Hippocampal formation (tissue), 2 donors: ENCODE results near the gene RIMBP2.

Experiments used
- DNase-seq, 2 donors: peaks; one replicate each; lab custom pipeline; 2025; lab: John Stamatoyannopoulos, UW

Gene RIMBP2

DNA sequence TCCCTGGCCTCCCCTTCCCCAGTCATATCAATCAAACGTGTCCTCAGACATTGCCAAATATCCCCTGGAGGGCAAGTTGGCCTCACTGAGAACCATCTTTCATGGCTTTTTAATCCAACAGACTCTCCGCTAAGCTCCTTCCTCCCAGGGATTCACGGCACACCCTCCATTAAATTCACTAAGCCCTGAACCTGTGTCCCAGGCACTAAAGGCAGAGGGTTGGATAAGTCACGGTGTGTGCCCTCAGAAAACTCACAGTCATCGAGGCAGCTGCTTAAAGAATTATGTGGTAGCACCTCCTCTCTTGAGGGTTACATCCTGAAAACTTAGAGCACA is 211.3 kb downstream of the RIMBP2 start:
- DNase-seq: no peak

DNA sequence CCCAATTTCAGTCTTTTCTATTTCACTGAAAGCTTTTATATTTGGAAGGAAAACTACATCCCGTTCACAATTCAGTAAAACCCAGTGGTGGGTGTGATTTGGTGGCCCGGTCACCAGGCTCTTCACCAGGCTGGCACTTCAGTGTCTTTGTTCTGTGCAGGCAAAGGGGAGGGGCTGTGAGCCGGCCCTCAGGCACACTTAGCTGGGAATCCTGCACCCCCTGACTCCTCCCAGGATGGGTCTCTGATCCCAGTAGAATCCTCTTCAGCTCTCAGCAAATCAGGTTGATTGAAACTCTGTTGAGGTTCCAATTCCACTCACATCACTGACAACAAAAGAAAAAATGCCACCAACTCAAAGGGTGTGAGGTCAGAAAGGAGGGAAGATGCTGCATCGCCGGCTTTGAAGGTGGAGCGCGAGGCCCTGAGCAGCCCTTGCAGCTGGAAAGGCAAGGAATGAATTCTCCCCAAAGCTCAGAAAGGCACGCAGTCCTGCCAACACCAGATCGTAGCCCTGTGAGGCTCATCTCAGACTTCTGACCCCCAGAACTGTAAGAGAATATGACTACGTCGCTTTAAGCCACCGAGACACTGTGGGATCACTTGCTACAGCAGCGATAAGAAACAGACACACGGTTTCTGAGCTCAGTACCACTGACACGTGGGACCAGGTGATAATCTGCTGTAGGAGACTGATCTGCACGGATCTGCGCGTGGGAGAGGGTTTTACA is 211.8 kb downstream of the RIMBP2 start:
- no peak for DNase-seq

DNA sequence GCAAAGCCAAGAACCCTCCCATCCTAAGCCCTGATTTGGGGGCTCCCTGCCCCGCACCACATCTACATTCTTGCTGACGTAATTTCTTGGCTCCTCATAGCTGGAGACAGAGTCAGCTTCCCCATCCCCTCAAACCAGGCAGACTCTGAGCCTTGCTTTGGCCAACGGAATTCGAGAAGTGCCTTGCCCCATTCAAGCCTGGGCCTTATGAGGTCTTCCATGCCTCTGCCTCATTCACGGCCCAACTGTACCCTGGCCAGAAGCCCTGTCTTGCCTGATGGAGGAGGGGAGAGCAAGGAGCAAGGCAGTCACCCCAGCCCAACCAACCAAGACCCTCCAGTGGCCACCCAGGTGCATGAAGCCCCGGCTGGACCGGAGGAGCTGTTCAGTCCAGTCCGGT is 214.3 kb downstream of the RIMBP2 start:
- no peak for DNase-seq

DNA sequence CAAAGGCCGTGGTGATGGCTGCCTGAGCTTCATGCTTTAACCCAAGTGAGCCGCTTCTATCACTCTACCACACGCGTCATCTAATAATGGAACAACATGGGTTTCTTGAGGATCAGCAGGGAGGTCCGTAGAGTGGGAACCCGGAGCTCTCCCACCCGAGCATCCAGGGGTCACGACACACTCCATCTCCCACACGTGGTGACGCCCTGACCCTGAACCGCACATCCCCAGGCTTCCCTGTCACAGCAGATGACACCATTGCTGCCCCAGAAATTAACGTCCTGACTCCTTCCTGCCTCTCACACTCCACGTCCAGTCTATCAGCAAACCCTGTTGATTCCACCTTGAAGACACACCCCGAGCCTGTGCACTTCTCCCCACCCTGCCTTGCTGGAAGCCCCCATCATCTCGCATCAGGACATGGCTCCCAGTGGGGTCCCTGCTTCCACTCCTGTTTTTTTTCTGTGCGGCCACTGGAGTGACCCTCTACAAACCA is 215.2 kb downstream of the RIMBP2 start:
- DNase-seq: no peak

DNA sequence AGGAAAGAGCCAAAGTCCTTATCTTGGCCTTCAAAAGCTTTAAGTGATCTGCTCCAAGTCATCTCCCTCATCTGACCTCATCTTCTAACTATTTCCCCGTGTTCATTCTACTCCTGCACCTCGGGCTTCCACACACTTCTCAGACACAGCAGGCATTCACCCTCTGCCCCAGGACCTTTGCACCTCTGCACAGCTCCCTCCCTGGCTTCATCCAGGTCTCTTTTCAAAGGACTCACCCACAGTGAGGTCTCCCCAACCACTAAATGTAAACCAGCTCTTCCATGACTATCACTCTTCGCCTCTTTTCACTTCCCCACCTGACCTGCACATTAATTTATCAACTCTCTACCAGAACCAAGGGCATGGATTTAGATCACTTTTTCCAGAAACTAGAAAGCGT is 216.6 kb downstream of the RIMBP2 start:
- no peak for DNase-seq

DNA sequence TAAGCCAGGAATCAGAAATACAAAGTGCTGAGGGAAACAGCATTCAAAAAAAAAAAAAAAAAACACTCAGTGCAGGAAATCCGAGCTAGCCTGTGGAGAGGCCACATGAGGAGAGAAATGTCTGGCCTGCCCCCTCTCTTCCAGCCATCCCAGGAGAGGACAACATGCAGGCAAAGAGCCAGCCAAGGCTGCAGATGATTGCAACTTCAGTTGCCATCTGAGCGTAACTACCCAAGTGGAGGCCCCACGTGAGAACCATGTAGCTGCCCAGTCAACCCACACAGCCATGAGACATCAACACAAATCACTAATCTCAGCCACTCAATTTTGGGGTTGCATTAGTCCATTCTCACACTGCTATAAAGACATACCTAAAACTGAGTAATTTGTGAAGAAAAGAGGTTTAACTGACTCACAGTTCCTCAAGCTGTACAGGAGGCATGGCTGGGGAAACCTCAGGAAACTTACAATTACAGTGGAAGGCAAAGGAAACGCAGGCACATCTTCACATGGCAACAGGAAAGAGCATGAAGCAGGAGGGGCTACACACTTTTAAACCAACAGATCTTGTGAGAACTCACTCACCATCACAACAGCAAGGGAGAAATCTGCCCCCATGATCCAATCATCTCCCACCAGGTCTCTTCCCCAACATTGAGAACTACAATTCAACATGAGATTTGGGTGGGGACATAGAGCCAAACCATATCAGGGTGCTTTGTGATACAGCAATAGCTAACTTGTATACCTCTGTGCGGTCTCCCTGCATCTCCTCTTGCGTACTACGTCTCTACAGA is 217.3 kb downstream of the RIMBP2 start:
- DNase-seq: no peak

DNA sequence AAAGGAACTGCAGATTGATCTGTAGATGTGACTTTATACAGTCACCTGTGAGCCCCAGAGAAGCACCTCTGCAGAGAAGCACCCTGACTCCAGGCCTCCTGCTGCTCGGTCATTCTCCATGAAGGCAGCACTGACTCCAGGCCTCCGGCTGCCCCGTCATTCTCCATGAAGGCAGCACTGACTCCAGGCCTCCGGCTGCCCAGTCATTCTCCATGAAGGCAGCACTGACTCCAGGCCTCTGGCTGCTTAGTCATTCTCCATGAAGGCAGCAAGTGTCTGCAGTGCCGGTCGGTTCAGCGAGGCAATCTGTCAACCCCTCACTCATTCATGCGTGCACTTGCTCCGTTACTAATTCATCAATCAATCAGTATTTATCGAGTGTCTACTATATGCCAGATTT is 218.1 kb downstream of the RIMBP2 start:
- no peak for DNase-seq

DNA sequence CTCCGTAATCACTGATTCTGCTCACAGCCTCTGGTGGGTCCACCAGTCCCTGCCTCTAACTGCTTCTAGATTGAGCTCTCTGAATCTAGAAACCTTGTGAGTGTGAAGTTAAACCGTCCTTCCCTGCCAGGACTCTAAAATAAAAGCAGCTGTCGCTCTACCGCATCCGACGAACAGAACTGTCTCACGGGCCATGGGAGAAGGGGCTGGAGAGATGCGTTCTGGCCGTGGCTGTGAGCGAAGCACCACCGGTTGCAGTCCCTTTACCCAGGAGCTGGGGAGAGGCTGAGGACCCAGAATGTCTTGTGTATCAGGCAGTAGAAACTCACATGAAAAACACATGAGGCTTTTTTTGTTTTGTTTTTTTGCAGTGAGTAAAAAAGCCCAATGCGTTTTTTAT is 218.8 kb downstream of the RIMBP2 start:
- DNase-seq: no peak

DNA sequence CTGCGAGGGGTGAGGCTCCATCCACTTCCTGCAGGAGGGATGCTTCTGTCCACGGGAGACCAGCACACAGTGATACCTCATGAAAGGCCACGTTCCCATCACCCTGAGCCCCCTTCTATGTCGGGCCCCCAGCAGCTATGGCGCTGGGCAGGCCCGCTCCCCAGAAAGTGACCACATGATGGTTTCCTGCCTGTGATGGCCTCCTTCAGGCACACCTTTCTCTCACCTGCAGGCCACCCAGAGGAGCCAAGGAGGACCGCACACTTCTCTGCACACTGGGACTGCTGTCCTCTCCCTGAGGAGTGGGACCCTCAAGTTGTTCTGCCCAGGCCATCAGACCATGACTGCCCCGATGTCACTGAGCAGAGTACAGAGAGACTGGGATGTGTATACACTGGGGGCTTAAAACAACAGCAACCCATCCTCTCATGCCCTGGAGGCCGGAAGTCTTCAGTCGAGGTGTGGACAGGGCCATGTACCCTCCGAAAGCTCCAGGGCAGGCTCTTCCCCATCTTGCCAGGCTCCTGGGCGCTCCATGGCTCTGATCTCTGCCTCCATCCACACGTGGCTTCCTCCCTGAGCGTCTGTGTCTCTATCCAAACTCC is 219.5 kb downstream of the RIMBP2 start:
- no peak for DNase-seq

DNA sequence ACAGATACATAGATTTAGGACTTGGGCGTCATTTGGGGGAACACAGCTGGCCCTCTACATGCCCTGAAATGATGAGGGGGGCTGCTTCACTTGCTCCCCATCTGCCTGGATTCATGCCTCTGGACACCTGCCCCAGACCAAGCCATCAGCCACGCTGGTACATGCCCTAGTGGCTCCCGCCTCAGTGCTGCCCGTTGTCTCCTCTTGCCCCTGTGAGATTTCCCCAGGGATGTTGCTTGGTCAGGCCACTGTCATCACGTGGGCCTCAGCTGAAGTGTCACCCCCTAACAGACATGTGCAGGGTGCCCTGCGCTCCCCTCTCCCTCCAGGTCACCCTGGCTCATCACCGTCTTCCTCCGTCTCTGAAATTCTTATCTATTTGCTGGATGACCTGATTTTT is 220.9 kb downstream of the RIMBP2 start:
- DNase-seq: no peak

DNA sequence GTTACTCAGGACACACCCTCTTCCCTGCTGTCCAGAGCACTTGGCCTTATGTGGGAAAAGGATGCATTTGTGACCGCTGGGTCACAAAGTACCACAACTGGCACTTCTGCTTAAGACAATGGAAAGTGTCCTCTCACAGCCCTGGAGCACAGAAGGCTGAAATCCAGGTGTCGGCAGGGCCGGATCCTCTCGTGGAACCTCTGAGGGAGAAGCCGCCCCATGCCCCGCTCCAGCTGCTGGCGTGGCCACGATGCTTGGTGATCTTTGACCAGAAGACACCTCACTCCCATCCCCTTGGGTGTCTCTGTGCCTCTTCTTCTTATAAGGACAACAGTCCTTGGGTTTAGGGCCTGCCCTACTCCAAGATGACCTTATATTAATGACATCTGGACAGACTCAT is 221.4 kb downstream of the RIMBP2 start:
- no peak for DNase-seq

DNA sequence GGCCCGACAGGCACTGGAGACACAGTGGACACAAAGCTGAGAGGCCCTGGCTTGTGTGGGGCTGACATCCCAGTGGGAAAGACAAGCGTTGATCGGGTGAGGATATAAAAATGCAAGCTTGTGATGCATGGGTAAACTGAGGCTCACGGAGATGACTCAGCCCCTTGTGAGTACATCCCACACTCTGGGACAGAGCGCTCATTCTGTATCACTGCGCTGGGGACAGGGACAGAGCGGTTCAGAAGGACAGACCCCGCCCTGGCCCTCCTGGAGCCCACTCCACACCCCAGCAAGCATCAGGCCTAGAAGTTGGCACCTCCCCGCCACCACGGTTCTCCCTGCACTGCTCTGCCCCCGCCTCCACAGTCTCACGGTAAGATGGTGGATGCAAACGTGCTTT is 222.1 kb downstream of the RIMBP2 start:
- DNase-seq: no peak

DNA sequence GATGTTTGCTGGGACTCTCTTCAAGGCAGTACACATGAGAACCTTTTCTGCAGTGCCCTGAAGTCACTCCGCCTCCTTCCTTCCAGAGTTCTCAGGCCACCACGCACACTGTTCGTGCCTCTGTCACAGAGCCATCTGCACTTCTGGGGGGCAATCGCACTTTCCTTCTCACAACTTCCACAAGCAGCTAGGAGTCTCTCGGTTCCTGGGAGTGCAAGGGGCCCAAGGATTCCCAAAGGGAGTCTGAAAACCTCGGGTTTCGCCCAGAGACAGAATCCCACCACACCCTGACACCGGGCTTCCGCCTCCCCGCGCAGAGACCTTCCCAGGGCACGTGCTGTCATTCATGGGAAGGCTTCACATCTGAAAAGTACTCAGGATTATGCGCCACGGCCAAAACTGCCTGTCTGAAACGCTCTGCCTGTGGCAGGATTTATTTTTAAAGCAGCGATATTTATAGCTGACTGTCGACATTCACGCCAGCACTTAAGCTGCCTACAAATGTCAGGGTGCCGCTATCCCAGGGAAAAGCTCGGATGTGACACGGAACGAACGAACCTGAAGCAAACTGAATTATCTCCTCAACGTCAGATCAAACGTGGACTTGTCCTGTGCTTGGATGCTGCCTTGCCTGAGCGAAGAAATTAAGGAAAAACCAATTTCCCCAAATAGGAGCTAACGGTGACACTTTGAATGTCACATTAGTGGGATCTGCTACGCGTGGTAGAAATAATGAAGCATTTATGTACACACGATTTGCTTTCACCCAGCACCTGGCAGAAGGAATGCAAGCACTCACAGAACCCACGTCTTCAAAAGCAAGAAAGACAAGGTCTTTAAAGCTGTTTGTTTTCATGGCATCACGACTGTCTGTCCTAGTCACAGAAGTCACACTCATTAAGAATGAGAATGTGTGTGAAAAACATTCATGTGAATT is 224.4 kb downstream of the RIMBP2 start:
- DNase-seq: no peak

DNA sequence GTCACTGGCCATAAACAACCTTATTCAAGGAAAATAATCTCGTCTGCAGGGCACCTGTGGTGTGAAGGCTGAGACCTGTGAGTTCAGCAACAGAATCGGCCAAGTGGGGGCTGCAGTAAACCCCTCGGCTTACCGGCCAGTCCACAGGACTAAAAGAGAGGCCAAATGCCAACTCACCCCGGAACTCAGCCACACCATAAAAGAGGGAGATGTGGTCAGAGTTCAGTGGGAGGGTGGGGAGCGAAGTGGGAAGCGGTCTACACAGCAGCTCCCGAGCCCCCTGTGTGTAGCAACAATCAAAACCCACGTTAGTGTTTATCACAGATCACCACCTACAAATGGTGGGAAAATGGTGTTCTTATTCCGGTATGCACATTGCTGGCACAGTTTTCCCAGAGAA is 225.4 kb downstream of the RIMBP2 start:
- no peak for DNase-seq

DNA sequence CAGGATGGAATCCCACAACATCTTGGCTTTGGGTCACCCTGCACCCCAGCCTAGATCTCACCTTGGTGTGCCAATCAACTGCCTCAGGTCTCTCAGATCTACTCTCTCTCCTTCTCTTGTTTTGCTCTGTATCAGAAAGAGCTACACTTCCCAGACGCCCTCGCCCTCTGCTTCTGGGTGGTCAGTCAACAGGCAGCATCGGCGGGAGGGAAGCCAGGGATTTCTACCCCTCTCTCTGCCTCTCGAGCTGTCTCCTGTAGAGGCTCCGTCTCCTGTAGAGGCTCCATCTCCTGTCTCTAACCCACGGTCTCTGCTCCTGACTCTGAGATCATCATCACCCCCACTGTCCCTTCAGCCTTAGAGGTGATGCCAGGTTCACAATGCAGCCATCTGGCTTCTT is 226.8 kb downstream of the RIMBP2 start:
- no peak for DNase-seq

DNA sequence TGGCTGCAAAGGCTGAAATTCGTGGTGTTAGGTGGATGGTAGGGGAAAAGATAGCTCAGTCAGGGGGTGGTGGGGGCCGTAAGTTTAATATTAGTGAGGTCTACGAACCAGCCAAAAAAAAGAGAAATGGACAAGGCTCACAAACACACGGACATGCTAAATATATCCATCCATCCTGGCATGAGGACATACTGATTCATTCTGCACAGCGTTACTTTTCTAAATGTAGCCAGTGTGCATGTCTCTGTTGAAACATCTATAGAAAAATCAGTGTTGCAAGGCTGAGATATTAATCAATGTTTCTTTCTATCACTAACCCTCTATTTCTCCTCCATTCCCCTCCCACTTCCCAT is 227.8 kb downstream of the RIMBP2 start:
- DNase-seq: no peak

DNA sequence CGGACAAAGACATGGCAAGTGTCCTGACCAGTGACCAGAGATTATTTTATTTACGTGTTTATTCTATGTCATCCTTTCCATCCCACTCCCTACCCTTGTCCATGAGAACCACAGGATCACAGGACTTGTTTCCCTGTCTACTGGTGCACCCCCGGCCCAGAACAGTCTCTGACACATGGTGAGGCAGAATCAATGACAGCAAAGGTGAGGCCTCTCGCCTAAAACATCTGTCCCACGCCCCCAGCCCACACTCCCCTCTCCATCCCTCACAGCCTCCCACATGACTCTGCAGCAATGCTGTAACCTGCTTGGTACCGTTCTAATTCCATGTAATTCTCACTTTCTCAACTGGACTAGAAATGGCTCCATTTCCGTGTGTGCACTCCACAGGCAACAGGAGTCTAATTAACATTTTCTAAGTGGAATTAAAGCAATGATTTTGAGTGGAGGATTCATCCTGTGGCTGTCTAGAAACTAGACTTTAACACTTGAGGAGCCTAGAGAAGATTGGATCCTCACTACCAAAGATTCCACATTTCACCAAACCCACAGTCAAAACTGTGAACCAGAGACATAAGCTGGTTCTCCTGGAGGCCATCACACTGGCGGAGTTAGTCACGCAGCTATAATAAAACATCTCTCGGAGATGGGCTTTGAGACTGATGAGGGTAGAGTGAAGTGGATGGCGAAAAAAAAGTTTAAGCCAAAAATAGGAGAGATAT is 228.3 kb downstream of the RIMBP2 start:
- no peak for DNase-seq

DNA sequence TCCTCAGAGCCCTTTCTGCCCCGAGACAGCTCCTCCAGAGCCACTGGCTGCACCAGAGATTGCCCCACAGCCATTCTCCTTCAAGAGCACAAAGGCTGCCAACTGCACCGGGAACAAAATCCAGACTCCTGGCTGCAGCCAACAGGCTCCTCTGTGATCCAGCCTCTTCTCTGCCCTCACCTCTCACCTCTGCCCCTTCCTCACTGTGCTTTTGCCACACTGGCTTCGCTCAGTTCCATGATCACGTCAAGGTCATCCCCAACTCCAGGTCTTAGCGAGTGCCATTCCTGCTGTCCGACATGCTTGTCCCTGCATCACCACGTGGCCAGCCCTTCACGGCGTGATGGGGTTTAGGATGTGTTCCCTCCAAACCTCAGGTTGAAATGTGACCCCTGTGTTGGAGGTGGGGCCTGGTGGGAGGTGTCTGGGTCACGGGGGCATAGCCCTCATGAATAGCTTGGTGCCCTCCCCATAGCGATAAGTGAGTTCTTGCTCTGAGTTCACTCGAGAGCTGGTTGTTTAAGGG is 229.1 kb downstream of the RIMBP2 start:
- no peak for DNase-seq

DNA sequence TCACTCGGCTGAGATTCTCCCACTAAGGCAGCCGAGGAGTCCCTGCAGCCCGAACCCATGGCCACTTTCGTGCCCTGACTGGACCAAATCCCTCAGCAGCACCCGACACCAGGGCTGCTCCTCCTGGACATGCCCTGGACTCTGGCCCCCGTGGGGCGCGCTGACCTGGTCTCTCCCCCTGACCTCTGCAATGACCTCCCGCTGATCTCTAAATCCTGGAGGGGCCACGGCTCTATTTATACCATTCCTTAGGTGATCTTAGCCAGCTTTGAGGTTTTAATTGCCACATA is 230.0 kb downstream of the RIMBP2 start:
- no peak for DNase-seq

DNA sequence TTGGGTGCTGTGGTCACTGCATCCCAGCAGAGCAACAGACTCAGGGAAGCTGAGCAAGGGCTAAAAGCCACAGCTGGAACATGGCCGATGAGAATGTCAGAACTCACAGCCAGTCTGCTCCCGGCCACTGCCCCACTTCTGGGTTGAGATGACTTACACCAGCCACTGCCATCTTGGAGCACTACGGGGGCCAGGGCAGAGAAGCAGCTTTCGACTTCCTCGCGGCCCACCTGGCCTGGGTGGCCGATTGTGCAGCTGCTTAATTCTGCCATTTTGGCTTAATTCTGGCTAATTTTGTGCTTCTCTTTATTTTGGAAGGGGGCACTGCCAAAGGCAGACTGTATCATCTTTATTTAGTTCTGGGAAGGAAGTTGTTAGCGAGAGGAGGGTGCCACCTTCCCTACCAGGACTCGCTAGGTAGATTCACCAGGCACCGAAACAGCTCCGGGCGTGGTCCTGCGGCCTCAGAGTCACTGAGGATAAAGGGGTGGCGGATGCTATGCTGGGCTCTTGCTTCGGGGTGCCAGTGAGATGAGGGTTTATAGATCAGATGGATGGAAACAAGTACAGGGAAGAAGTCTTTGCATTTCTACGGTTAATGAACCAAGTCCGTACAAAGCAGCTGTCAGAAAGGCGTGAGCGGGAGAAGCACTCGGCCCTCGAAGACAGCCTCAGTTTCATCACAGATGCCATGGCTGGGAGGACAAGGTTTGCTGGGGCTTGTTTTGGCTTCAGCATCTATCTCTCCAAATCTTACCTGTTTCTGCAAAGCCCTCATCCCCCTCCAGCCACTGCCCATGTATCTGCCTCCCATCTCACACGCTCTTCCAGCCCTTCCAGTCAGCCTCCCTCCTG is 230.6 kb downstream of the RIMBP2 start:
- no peak for DNase-seq

DNA sequence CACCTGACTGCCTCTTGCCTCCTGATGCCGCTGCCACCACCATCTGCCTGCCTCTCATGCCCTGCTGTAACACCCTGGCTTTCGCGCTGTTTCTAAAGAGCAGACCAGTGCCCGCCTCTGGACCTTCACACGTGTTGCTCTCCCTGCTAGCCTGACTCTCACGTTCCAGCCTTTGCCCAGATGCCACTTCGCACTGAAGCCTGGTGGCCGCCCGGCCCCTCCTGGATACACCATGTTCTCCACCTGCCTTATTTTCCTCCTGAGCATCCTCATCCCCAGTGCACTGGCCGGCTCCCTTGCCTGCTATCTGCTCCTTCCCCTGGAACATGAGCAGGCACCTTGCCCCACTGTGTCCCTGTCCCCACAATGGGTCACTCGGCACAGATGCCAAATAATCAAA is 231.9 kb downstream of the RIMBP2 start:
- no peak for DNase-seq
